Ureter (tissue), 1 donor: ENCODE measurements around the gene FAM25A. TPM values are rescaled to one million over a fixed set of nuclear protein-coding genes. Genes with fewer than 3 reads are reported as not detected.
"Not testable (repeated sequence)": the region's sequence is repeated elsewhere in the genome, so short reads cannot be mapped to it uniquely, and the experiment has no call there.

ENCODE experiments used
- DNase-seq: peaks from one replicate; pipeline ENCODE4 v3.0.0-alpha.2; 2020; ENCODE audit warnings: low spot score
- total RNA-seq: library from RNA; stranded (reverse); gene quantifications from one replicate; pipeline ENCODE4 v1.2.4, GENCODE V29; 2023
- donor health status: DM: yes; HTN: yes; CAD: no.

The FAM25A gene
- not detected for total RNA-seq

GRCh38 chr10:87020056-87020455 is at the start of gene FAM25A:
Gene FAM25A, plus strand, starts transcription at chr10:87020294. Its CDS starts 31 bp downstream, at chr10:87020325.
- DNase-seq: not testable (repeated sequence)

- DNase-seq: no peak
Observed at GRCh38 chr10:86970982-86971231, 49.2 kb upstream of the FAM25A start.

- peak; percentile 95 for DNase-seq
Observed at GRCh38 chr10:86971232-86971991, 48.7 kb upstream of the FAM25A start.

- no peak for DNase-seq
Observed at GRCh38 chr10:86972613-86973380, 47.3 kb upstream of the FAM25A start.

- DNase-seq: no peak
Observed at GRCh38 chr10:86974484-86974883, 45.6 kb upstream of the FAM25A start.

GRCh38 chr10:86976362-86977056 is 43.6 kb upstream of the FAM25A start:
- no peak for DNase-seq

- not testable (repeated sequence) for DNase-seq
Observed at GRCh38 chr10:86978457-86978856, 41.6 kb upstream of the FAM25A start.

GRCh38 chr10:86979296-86979818 is 40.7 kb upstream of the FAM25A start:
- no peak for DNase-seq

- no peak for DNase-seq
Observed at GRCh38 chr10:86979977-86980448, 40.1 kb upstream of the FAM25A start.

GRCh38 chr10:86981020-86981419 is 39.1 kb upstream of the FAM25A start:
- DNase-seq: not testable (repeated sequence)

GRCh38 chr10:86981716-86982115 is 38.4 kb upstream of the FAM25A start:
- DNase-seq: no peak

GRCh38 chr10:86984498-86984897 is 35.6 kb upstream of the FAM25A start:
- DNase-seq: not testable (repeated sequence)

GRCh38 chr10:86988520-86988919 is 31.6 kb upstream of the FAM25A start:
- DNase-seq: no peak

- DNase-seq: not testable (repeated sequence)
Observed at GRCh38 chr10:86991362-86991761, 28.7 kb upstream of the FAM25A start.

- no peak for DNase-seq
Observed at GRCh38 chr10:86992456-86992855, 27.6 kb upstream of the FAM25A start.

GRCh38 chr10:86992929-86993328 is 27.2 kb upstream of the FAM25A start:
- no peak for DNase-seq

GRCh38 chr10:86999802-87000403 is 20.2 kb upstream of the FAM25A start:
- not testable (repeated sequence) for DNase-seq

GRCh38 chr10:87000491-87000890 is 19.6 kb upstream of the FAM25A start:
- no peak for DNase-seq

GRCh38 chr10:87007124-87007523 is 13.0 kb upstream of the FAM25A start:
- DNase-seq: not testable (repeated sequence)

- DNase-seq: not testable (repeated sequence)
Observed at GRCh38 chr10:87007674-87008073, 12.4 kb upstream of the FAM25A start.

GRCh38 chr10:87008303-87008702 is 11.8 kb upstream of the FAM25A start:
- DNase-seq: not testable (repeated sequence)
